NCI-H2171 (cell line): ENCODE measurements around the gene HYAL3.
"Not testable (repeated sequence)": the region's sequence is repeated elsewhere in the genome, so short reads cannot be mapped to it uniquely, and the experiment has no call there.

ENCODE experiments used
- DNase-seq: peaks from one replicate; lab custom pipeline; 2025; lab: John Stamatoyannopoulos, UW

HYAL3 gene

DNA sequence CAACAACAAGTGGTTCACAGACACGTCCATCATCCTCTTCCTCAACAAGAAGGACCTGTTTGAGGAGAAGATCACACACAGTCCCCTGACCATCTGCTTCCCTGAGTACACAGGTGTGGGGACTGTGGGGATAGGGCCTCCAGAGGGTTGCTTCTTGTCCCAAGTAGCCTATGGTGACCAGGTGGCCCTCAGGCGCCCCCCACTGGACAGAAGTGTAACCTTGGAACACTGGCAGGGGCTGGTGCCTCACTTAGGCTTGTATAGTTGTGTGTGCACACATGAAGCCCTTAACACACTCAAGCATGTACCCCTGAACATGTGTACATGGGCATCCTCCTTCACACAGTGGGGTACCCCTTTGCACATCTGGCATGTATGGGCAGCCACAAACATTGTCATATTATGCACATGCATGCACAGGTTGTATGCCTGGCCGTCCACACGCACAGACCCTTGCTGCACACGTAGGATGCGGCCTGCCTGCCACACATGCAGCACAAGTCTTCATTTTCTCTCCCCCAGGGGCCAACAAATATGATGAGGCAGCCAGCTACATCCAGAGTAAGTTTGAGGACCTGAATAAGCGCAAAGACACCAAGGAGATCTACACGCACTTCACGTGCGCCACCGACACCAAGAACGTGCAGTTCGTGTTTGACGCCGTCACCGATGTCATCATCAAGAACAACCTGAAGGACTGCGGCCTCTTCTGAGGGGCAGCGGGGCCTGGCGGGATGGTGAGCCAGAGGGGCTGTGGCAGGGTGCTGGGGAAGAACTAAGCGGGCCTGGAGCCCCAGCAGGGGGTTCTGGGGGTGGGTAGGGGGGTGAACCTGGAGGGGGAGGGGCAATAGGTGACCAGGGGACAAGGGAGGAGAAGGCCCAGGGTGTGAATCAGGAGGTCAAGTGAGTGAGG is 42.0 kb downstream of the HYAL3 start:
- no peak for DNase-seq

DNA sequence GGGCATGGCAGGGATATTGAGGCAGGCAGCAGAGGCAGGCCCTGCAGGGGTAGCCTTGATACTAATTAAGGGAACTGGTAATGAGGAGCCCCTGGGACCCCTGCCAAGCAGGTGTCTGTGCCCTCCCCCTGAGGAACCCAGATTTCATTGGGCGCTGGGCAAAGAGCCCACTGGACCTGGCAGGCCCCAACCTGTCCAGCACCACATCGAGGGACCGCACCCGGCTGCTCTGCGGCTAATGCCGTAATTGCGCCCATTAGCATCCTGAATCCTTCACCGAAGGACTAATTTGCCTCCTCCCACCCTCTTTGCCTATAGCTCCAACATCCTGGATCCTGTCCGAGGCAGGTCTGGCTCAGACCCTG is 44.0 kb downstream of the HYAL3 start:
- no peak for DNase-seq

DNA sequence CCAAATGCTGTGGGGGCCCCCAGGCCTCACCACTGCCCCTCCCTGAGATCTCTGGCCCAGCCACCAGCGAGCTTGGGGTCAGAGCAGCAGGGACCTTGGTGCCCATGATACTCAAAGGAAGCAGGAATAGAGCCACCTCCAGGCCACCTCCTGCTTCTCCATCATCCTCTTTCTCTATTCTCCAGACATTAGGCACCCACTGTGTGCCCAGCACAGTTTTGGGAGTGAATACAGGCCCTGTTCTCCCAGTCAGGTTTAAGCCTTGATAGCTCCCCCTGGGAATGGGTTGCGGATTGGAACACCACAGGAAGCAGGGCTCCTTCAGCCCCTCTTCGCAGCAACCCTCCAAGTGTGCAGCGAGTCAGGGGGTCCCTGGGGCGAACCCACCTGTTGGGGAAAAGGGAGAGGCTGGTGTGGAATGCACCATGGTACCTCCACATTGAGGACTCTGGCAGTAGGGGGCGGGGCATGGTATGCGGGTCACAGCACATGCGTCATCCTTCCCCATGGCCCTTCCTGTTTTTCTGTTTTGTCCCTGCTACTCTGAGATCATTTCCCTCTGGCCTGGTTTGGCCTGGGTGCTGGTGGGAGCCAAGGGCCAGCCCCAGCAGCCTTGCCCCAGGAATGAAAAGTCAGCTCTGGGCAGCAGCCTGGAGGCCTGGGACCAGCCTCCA is 44.5 kb downstream of the HYAL3 start:
- DNase-seq = no peak

GRCh38 chr3:50251220-50251619 is 48.0 kb downstream of the HYAL3 start:
- DNase-seq = no peak

DNA sequence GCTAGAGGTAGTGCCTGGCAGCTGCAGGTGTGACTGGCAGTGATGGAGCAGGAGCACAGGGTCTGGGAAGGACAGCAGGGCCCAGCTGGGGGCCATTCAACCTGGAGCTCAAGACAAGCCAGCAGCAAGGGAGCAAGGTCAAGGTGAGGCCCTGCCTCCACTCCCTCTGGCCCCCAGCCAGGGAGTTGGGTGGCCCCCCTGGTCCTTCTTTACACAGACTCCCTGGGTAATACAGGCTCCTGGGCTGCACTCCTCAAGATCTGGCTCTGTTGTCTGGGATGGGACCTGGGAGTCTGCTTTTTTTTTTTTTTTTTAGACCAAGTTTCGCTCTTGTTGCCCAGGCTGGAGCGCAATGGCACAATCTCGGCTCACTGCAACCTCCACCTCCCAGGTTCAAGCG is 48.7 kb downstream of the HYAL3 start:
- DNase-seq = no peak

GRCh38 chr3:50249457-50249856 is 49.7 kb downstream of the HYAL3 start:
- no peak for DNase-seq

GRCh38 chr3:50248387-50248786 is 50.8 kb downstream of the HYAL3 start:
- DNase-seq = no peak

- no peak for DNase-seq
These were observed 52.7 kb downstream of the HYAL3 start for GRCh38 chr3:50246517-50246954.

DNA sequence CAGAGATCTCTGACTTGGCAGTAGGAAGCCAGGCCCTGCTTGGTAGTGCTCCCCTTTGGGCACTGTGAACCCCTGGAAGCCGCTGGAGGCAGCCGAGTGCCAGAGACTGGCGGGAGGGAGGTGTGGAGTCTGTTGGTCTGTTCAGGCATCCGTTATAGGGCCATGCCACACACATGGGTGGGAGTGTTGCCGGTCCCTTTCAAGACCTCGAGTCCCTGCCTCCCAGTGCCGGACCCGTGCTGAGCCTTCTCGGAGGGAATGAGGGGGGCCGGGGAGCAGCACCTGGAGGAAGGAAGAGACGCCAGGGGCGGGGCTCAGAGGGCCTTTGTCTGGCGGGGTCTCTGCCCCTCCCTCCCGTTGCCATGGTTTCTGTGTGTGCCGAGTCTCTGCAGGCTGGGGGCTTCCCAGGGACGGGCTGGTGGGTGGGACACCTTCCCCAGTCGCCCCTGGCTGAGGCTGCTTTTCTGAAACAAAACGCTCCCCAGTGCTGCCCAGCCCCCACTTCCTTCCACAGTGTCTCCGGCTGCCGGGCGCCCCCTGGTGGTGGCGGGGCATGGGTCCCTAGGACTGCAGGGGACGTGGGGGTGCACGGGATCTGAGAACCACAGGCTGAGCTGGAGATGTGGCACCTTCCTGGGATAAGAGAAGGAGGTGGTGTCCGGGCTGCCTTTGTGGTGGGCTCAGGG is 53.2 kb downstream of the HYAL3 start:
- DNase-seq = peak; percentile 30

DNA sequence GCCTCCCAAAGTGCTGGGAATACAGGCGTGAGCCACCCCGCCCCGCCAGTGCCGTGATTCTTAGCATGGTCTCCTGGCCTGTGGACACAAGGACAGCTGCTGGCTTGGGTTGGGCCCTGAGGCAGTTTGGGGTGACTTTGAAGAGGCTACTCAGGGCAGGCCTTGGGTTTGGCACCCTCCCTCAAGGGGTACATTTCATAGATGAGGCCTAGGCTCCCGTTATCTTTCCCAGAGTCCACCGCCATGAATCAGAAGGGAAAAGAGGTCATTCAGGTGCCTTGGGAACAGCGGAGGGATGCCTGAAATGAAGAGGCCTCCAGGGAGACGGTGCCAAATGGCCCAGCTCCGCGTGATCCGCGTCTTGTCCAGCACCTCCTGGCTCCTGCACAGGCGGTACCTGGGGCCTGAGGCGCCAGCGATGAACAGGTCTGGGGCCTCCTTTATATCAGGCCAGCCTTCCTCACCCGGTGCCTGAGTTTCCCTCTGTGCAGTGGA is 53.9 kb downstream of the HYAL3 start:
- DNase-seq = no peak

GRCh38 chr3:50244813-50245212 is 54.4 kb downstream of the HYAL3 start:
- DNase-seq = not testable (repeated sequence)

DNA sequence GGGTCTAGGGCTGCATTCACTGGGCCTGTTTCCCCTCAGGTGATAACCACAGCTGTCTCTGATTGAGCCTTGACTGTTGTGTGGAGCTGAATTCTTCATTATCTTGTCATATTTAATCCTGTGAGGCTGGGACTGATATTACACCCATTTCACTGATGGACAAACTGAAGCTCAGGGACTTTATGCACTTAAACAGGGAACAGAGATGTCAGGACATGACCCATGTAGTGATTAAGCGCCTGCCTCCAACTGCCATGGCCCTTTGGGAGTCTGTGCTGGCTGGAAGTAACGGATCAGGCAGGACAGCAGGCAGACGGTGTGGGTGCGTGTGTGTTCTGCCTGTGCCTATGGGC is 55.7 kb downstream of the HYAL3 start:
- DNase-seq = no peak

- no peak for DNase-seq
These were observed 56.2 kb downstream of the HYAL3 start for GRCh38 chr3:50242851-50243542.
